GM19397 (cell line): ENCODE measurements around the gene TP53I13.

Source experiments
- ATAC-seq: cut with Tn5 transposase; IDR thresholded peaks from one replicate; pipeline ENCODE4 v1.9.1; 2021; ENCODE audit warnings: mild to moderate bottlenecking, moderate library complexity; ENCODE audit not compliant: unreplicated experiment

The TP53I13 gene

GRCh38 chr17:29566473-29567303, 1.8 kb upstream of the TP53I13 start, which contains the start of gene ABHD15:
ABHD15 (minus strand) TSS chr17:29567037; CDS start chr17:29566966, 71 bp downstream.
- ATAC-seq, result peak; percentile 23

GRCh38 chr17:29567304-29567553, 1.3 kb upstream of the TP53I13 start:
- peak; percentile 6 for ATAC-seq

- peak; percentile 30 for ATAC-seq
These were observed 759 bp upstream of the TP53I13 start for GRCh38 chr17:29567554-29568330.

- no peak for ATAC-seq
These were observed 897 bp downstream of the TP53I13 start for GRCh38 chr17:29569245-29569950.

- ATAC-seq, result no peak
These were observed 2.0 kb downstream of the TP53I13 start for GRCh38 chr17:29570521-29570920.

GRCh38 chr17:29571486-29571882, 3.0 kb downstream of the TP53I13 start:
- no peak for ATAC-seq

- ATAC-seq, result no peak
These were observed 3.6 kb downstream of the TP53I13 start for GRCh38 chr17:29571883-29572681.

- ATAC-seq, result no peak
These were observed 4.4 kb downstream of the TP53I13 start for GRCh38 chr17:29572691-29573557.

- ATAC-seq, result no peak
These were observed 5.0 kb downstream of the TP53I13 start for GRCh38 chr17:29573558-29573869.

GRCh38 chr17:29573871-29574731, 5.6 kb downstream of the TP53I13 start:
- no peak for ATAC-seq

- ATAC-seq, result no peak
These were observed 6.4 kb downstream of the TP53I13 start for GRCh38 chr17:29574732-29575510.

- ATAC-seq, result no peak
These were observed 7.2 kb downstream of the TP53I13 start for GRCh38 chr17:29575511-29576213.

- ATAC-seq, result no peak
These were observed 7.9 kb downstream of the TP53I13 start for GRCh38 chr17:29576214-29577000.

GRCh38 chr17:29577001-29577370, 8.5 kb downstream of the TP53I13 start:
- no peak for ATAC-seq

GRCh38 chr17:29577385-29578211, 9.1 kb downstream of the TP53I13 start:
- ATAC-seq, result no peak
